ENCODE measurements around the gene RMND5A.

The RMND5A gene

DNA sequence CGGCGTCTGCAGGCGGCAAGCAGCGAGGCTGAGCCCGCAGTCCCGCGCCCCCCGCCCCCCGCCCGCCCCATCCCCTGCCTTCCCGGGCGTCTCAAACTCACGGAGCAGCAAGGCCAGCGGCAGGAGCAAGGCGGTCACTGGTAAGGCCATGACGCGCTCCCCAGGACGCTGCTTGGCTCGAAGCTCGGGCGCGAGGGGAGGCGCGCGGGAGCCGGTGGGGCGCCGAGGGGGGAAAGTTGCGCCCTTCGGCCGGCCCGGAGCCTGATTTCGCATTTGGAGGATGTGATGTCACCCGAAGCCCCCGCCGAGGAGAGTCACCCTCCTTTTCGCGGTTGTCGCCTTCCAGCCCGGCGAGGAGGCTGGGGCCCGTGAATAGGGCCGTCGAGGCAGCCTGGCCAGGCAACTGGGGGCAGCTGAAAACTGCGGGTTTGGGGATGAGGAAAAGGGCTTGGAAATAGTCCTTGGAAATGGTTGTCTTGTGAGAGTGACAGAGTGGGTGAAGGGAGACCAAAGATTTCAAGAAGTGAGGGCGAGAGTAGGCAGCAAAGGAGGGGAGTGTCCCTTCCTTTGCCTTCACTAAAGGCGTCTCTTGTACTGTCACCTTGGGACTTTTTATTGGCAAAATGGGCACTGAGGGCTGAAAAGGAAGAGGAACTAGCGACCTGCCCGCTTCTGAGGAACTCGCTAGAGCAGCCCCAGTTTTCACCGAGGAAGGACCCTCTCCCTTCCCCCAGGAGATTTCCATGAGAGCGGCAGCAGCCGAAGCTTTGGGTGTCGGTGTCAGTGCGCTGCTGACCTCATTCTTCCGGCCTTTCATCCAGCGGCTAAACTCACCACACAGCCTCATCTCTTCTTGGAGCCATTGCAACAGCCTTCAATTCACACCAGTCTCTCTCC is 70.8 kb downstream of the RMND5A start, which contains the start of gene CD8A:
Gene CD8A, minus strand, starts transcription at position 238 of the 897 bp plus-strand sequence. Its CDS starts 88 bp downstream, at position 150.
- no peak within 1 kb of the TSS for H3K27ac ChIP-seq (ENCODE audit: low read depth, low read length)
- TF ChIP-seq EZH2phosphoT487 (conservative IDR thresholded peaks at IDR 0.05; ENCODE audit: low read length), result no peak
- TF ChIP-seq, protein P1, sequence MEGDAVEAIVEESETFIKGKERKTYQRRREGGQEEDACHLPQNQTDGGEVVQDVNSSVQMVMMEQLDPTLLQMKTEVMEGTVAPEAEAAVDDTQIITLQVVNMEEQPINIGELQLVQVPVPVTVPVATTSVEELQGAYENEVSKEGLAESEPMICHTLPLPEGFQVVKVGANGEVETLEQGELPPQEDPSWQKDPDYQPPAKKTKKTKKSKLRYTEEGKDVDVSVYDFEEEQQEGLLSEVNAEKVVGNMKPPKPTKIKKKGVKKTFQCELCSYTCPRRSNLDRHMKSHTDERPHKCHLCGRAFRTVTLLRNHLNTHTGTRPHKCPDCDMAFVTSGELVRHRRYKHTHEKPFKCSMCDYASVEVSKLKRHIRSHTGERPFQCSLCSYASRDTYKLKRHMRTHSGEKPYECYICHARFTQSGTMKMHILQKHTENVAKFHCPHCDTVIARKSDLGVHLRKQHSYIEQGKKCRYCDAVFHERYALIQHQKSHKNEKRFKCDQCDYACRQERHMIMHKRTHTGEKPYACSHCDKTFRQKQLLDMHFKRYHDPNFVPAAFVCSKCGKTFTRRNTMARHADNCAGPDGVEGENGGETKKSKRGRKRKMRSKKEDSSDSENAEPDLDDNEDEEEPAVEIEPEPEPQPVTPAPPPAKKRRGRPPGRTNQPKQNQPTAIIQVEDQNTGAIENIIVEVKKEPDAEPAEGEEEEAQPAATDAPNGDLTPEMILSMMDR (IDR thresholded peaks at IDR 0.05; ENCODE audit: insufficient read depth, low read length, poor library complexity, severe bottlenecking), result no peak
- H3K79me2 ChIP-seq (ENCODE audit: insufficient read depth, low read length), result no peaks in the 10 kb centered on the region
- H4K20me1 ChIP-seq (ENCODE audit: low read depth, low read length), result no peaks in the 10 kb centered on the region
- no peak within 1 kb of the TSS for H2AFZ ChIP-seq (ENCODE audit: low read depth, low read length, severe bottlenecking)
- H3K4me2 ChIP-seq (ENCODE audit: low read depth, low read length, poor library complexity, severe bottlenecking), result no peak within 1 kb of the TSS
- no peak within 1 kb of the TSS for H3K4me3 ChIP-seq (ENCODE audit: insufficient read depth, low read length, poor library complexity, severe bottlenecking)
- H3F3A ChIP-seq (ENCODE audit: insufficient read depth), result no peaks in the 10 kb centered on the region
- H3K36me3 ChIP-seq (ENCODE audit: low read length), result no peaks in the 10 kb centered on the region
- no peaks in the 10 kb centered on the region for H3K9me2 ChIP-seq (replicated peaks; ENCODE audit: insufficient read depth, low read length)
- H3K9me3 ChIP-seq (ENCODE audit: insufficient read depth, low read length), result peaks cover 6% of the 10 kb centered on the region; the same call in 1 of the 2 replicates
- no peak within 1 kb of the TSS for H3K9ac ChIP-seq (ENCODE audit: low read length)
- H3K27me3 ChIP-seq (ENCODE audit: low read length), result no peaks in the 10 kb centered on the region

DNA sequence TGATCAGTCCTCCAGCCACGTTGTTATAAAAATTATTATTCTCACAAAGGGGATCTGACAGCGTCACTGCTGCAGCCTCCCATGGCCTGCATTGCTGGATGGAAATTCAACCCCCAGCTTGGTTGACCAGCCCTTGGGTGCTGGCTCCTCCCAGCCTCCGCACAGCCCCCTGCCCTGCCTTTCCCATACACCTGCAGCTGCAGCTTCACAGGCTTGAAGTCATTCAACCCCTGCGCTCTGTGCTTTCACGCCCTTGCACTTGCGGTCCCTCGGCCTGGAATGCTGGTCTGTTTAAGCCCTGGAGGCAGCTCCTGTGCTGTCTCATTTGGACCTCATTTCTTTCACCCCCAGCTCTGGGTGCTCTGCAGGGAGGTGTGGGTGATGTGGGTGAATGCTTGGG is 71.5 kb downstream of the RMND5A start:
- Histone ChIP-seq H3K4me2 (ENCODE audit: low read depth, low read length, poor library complexity, severe bottlenecking) (no peak overlapping the region), H3K9me2 (replicated peaks; ENCODE audit: insufficient read depth, low read length) (no peaks in the 10 kb centered on the region), H3F3A (ENCODE audit: insufficient read depth) (no peaks in the 10 kb centered on the region), H3K36me3 (ENCODE audit: low read length) (no peaks in the 10 kb centered on the region), H3K27me3 (ENCODE audit: low read length) (no peaks in the 10 kb centered on the region), H3K9me3 (ENCODE audit: insufficient read depth, low read length) (peaks cover 12% of the 10 kb centered on the region; the same call in 1 of the 2 replicates), H3K79me2 (ENCODE audit: insufficient read depth, low read length) (no peaks in the 10 kb centered on the region), H3K27ac (ENCODE audit: low read depth, low read length) (no peak overlapping the region), H2AFZ (ENCODE audit: low read depth, low read length, severe bottlenecking) (no peak overlapping the region), H3K9ac (ENCODE audit: low read length) (no peak overlapping the region), H4K20me1 (ENCODE audit: low read depth, low read length) (no peaks in the 10 kb centered on the region), H3K4me3 (ENCODE audit: insufficient read depth, low read length, poor library complexity, severe bottlenecking) (no peak overlapping the region)
- TF ChIP-seq EZH2phosphoT487 (conservative IDR thresholded peaks at IDR 0.05; ENCODE audit: low read length), result no peak
- TF ChIP-seq, protein P1 (IDR thresholded peaks at IDR 0.05; ENCODE audit: insufficient read depth, low read length, poor library complexity, severe bottlenecking), result no peak

DNA sequence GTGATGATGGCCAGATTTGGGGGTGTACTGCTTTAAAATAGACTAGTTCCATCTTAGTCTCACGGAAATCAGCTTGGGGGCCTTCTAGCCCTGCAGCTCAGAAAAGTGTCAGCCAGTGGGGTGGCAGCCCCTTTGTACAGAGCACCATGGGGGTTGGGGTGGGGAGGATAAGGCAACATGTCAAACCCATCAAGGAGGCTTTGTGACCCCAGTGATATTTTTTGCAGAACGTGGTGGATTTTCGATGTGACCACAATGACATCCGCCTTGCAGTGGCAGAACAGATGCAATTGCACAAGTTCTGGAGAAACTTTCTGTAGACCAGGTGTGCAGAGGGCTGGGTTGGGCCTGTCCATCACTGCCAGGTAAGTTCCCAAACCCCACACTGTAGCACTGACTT is 73.7 kb downstream of the RMND5A start:
- H3K9me2 ChIP-seq (replicated peaks; ENCODE audit: insufficient read depth, low read length), result no peaks in the 10 kb centered on the region
- H3K9ac ChIP-seq (ENCODE audit: low read length), result no peak overlapping the region
- no peak for TF ChIP-seq EZH2phosphoT487 (conservative IDR thresholded peaks at IDR 0.05; ENCODE audit: low read length)
- TF ChIP-seq, protein P1 (IDR thresholded peaks at IDR 0.05; ENCODE audit: insufficient read depth, low read length, poor library complexity, severe bottlenecking), result no peak
- no peak overlapping the region for H3K27ac ChIP-seq (ENCODE audit: low read depth, low read length)
- no peak overlapping the region for H3K4me3 ChIP-seq (ENCODE audit: insufficient read depth, low read length, poor library complexity, severe bottlenecking)
- no peak overlapping the region for H2AFZ ChIP-seq (ENCODE audit: low read depth, low read length, severe bottlenecking)
- peaks cover 20% of the 10 kb centered on the region; the same call in 1 of the 2 replicates for H3K9me3 ChIP-seq (ENCODE audit: insufficient read depth, low read length)
- H3K36me3 ChIP-seq (ENCODE audit: low read length), result no peaks in the 10 kb centered on the region
- H3K79me2 ChIP-seq (ENCODE audit: insufficient read depth, low read length), result no peaks in the 10 kb centered on the region
- H3K4me2 ChIP-seq (ENCODE audit: low read depth, low read length, poor library complexity, severe bottlenecking), result no peak overlapping the region
- H3F3A ChIP-seq (ENCODE audit: insufficient read depth), result no peaks in the 10 kb centered on the region
- H4K20me1 ChIP-seq (ENCODE audit: low read depth, low read length), result no peaks in the 10 kb centered on the region
- H3K27me3 ChIP-seq (ENCODE audit: low read length), result no peaks in the 10 kb centered on the region

Measured in SU-DHL-6 (cell line).